ENCODE data around the gene TRIL. TPM values are rescaled to one million over a fixed set of nuclear protein-coding genes. Genes with fewer than 3 reads are reported as not detected.

Gene TRIL, protein sequence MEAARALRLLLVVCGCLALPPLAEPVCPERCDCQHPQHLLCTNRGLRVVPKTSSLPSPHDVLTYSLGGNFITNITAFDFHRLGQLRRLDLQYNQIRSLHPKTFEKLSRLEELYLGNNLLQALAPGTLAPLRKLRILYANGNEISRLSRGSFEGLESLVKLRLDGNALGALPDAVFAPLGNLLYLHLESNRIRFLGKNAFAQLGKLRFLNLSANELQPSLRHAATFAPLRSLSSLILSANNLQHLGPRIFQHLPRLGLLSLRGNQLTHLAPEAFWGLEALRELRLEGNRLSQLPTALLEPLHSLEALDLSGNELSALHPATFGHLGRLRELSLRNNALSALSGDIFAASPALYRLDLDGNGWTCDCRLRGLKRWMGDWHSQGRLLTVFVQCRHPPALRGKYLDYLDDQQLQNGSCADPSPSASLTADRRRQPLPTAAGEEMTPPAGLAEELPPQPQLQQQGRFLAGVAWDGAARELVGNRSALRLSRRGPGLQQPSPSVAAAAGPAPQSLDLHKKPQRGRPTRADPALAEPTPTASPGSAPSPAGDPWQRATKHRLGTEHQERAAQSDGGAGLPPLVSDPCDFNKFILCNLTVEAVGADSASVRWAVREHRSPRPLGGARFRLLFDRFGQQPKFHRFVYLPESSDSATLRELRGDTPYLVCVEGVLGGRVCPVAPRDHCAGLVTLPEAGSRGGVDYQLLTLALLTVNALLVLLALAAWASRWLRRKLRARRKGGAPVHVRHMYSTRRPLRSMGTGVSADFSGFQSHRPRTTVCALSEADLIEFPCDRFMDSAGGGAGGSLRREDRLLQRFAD
- total RNA-seq, result not detected

DNA sequence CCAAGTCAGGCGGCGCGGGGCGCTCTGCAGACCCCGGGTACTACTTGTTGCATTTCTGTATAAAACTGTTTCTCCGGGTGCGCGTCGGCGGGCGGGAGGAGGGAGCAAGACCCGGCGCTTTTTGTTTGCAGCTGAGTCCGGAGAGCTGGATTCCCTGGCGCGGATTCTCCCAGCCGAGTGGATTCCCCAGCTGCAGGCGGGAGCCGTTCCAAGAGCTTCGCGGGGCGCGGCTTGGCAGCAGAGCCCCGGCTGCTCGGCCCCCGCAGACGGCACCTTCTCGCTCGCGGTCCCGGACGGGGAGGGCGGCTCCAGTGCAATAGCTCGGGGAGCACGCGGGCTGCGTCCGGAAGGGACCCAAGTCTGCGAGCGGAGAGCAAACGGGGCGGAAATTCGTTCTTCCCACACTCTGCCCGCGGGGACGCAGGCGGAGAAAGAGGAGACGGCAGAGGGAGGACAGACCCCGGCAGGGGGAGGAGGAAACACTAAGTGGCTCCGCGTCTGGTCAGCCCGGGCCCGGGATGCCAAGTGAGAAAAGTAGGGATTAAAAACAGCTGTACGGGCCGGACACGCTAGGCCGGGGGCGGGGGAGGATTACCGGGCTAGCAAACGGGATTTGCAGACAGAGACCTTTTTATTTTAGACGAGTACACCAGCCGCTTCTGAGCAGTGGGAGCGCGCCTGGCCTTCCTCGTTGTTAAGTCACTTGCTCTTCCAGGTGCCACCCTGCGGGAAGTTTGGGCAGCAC is at the start of gene TRIL:
Gene TRIL, minus strand, starts transcription at position 96 of the 745 bp plus-strand sequence. CDS start 284 bp downstream, outside the sequence.
- H3K9me3 Mint-ChIP-seq, result no peaks in the 10 kb centered on the region
- H3K4me1 Mint-ChIP-seq (ENCODE audit: low read depth), result peaks cover 5% of the 10 kb centered on the region
- peaks cover 66% of the 10 kb centered on the region for H3K27me3 Mint-ChIP-seq (ENCODE audit: low read depth)
- ATAC-seq (replicated peaks in 1 of 2) (no peak), DNase-seq (peak in 1 of 2 donors; percentile 11)
- H3K27ac Mint-ChIP-seq, result peak within 1 kb of the TSS; percentile 42
- H3K4me3 Mint-ChIP-seq, result peak within 1 kb of the TSS; percentile 62 to 70
- no peaks in the 10 kb centered on the region for H3K36me3 Mint-ChIP-seq (ENCODE audit: insufficient read depth in 2 of 2)

DNA sequence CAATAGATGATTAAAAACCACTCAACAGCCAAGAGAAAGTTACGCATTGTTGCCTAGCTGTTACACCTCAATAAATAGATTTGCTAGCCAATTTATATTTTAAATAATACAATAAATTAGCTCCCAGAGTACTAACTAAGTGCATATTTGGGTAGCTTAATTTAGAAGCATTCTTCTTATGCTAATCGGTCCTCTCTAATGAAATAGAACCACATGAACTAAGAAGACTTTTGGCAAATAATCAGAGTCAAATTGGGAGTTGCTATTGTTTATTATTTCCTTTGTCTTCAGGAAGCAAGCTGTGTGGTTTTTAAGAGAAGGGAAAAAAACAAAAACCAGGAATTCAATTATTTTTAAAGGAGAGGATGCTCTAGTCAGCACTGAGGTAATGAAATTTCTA is 49.0 kb upstream of the TRIL start:
- Mint-ChIP-seq H3K36me3 (ENCODE audit: insufficient read depth in 2 of 2) (no peaks in the 10 kb centered on the region), H3K4me1 (ENCODE audit: low read depth) (no peaks in the 10 kb centered on the region), H3K27ac (no peak overlapping the region), H3K9me3 (no peaks in the 10 kb centered on the region), H3K27me3 (ENCODE audit: low read depth) (peaks cover 6% of the 10 kb centered on the region), H3K4me3 (no peak overlapping the region)
- no peak for DNase-seq
- ATAC-seq (replicated peaks in 1 of 2), result no peak

DNA sequence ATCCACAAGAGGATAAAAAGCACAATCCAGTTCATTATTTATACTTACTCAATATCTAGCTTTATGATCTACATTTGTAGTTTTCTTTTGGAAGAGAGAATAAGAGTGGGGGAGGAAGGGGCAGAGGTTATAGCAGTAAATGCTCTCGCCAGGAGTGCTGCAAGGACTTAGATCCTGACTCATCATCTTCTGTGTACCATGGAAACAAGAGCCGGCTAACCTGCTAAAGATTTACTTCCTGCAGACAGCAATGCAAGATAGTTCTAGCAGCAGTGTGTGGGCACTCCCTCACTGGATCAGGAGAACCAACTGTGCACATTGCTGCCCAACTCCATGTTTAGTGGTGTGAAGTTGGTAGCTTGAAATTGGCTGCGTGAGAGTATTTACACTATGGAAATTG is 47.7 kb upstream of the TRIL start:
- no peaks in the 10 kb centered on the region for H3K9me3 Mint-ChIP-seq
- no peak for ATAC-seq (replicated peaks in 1 of 2)
- no peaks in the 10 kb centered on the region for H3K4me1 Mint-ChIP-seq (ENCODE audit: low read depth)

DNA sequence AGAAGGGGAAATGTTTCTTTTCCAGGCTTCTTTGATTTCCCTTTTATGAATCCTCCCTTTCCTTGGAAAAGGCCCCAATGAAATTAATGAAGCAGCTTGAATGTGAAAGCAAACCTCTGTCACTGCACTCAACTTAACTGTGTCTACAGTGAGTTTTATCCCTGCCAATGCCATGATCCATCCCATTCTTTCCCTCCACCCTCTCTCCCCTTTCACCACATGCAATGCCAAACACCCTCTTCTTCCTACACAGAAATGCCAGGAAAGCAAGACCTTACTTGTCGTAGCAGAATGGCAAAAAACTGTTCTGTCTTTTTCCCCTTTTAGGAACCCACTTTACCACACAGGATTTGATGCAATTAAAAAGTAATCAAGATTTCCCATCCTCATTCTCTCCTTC is 47.3 kb upstream of the TRIL start:
- DNase-seq, result no peak
- Mint-ChIP-seq H3K27ac (no peak overlapping the region), H3K4me1 (ENCODE audit: low read depth) (no peaks in the 10 kb centered on the region), H3K9me3 (no peaks in the 10 kb centered on the region), H3K27me3 (ENCODE audit: low read depth) (peaks cover 12% of the 10 kb centered on the region), H3K4me3 (no peak overlapping the region), H3K36me3 (ENCODE audit: insufficient read depth in 2 of 2) (no peaks in the 10 kb centered on the region)
- no peak for ATAC-seq (replicated peaks in 1 of 2)

More for the DNA sequence above, 47.7 kb upstream of the TRIL start:
- DNase-seq, result no peak
- Mint-ChIP-seq H3K36me3 (ENCODE audit: insufficient read depth in 2 of 2) (no peaks in the 10 kb centered on the region), H3K27me3 (ENCODE audit: low read depth) (peaks cover 8% of the 10 kb centered on the region), H3K4me3 (no peak overlapping the region), H3K27ac (no peak overlapping the region)

DNA sequence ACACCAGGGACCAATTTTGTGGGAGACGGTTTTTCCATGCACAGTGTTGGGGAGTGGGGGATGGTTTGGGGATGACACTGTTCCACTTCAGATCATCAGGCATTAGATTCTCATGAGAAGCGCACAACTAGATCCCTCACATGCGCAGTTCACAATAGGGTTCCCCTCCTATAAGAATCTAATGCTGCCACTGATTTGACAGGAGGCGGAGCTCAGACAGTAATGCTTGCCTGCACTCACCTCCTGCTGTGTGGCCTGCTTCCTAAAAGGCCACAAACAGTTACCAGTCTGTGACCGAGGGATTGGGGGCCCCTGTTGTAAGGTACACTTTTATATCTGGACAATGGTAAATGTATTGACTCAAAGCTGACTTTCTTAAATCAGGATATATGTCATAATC is 45.6 kb upstream of the TRIL start:
- Mint-ChIP-seq H3K4me1 (ENCODE audit: low read depth) (no peaks in the 10 kb centered on the region), H3K36me3 (ENCODE audit: insufficient read depth in 2 of 2) (no peaks in the 10 kb centered on the region), H3K27ac (no peak overlapping the region), H3K4me3 (no peak overlapping the region), H3K9me3 (no peaks in the 10 kb centered on the region), H3K27me3 (ENCODE audit: low read depth) (peaks cover 12% of the 10 kb centered on the region)
- DNase-seq (no peak), ATAC-seq (replicated peaks in 1 of 2) (no peak)

DNA sequence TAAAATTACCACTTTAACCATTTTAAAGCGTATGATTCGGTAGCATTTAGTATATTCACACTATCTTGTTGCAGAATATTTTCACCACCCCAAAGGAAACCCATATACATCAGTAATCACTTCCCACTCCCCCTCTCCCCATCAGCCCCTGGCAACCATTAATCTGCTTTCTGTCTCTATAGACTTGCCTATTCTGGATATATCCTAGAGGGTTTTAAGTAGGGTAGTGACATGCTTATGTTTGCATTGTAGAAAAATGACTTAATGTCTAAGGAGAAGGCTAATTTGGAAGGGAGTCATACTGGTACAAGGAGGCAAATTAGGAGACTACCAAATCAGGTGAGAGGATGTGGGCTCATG is 42.6 kb upstream of the TRIL start:
- Mint-ChIP-seq H3K27me3 (ENCODE audit: low read depth) (peaks cover 7% of the 10 kb centered on the region), H3K4me3 (no peak overlapping the region), H3K27ac (no peak overlapping the region), H3K36me3 (ENCODE audit: insufficient read depth in 2 of 2) (no peaks in the 10 kb centered on the region), H3K4me1 (ENCODE audit: low read depth) (no peaks in the 10 kb centered on the region), H3K9me3 (no peaks in the 10 kb centered on the region)
- ATAC-seq (replicated peaks in 1 of 2) (no peak), DNase-seq (no peak)

DNA sequence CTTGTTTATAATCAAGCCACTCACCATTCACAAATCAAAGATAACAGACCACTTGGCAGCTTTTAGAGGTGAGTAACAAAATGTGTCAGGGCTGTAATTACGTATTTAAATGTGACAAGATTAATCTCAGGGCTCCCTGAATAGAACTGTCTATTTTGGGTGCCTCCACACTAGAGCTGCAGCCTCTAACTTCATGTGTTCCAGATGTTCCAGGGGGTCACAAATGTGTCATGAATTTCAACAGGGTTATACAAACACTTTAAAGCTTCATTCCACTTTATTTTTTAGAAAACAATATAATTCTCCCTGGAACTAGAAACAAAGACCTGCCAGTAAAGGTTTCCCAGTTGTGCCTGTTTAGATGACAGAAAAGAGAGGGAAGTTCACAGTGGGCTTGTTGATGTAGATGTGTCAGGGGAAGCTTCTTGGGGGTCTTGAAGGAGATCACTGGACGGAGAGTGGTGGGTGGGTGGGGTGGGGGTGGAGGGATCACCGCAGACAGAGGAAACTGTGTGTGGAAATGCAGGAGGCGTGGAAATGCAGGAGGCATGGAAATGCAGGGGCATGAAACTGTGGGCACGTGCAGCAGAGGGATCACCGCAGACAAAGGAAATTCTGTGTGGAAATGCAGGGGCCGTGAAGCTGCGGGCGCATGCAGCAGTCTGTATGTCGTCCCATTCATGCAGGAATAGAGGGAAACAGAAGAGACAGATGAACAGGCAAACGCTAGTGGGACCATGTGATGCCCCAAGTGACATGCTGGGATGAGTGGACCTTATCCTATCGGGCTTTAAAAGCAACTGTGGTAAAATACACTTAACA is 42.0 kb upstream of the TRIL start:
- H3K9me3 Mint-ChIP-seq, result no peaks in the 10 kb centered on the region
- ATAC-seq (replicated peaks in 1 of 2) (no peak), DNase-seq (no peak)
- H3K36me3 Mint-ChIP-seq (ENCODE audit: insufficient read depth in 2 of 2), result no peaks in the 10 kb centered on the region
- no peaks in the 10 kb centered on the region for H3K4me1 Mint-ChIP-seq (ENCODE audit: low read depth)
- H3K27ac Mint-ChIP-seq, result no peak overlapping the region
- H3K4me3 Mint-ChIP-seq, result no peak overlapping the region
- H3K27me3 Mint-ChIP-seq (ENCODE audit: low read depth), result peaks cover 7% of the 10 kb centered on the region

DNA sequence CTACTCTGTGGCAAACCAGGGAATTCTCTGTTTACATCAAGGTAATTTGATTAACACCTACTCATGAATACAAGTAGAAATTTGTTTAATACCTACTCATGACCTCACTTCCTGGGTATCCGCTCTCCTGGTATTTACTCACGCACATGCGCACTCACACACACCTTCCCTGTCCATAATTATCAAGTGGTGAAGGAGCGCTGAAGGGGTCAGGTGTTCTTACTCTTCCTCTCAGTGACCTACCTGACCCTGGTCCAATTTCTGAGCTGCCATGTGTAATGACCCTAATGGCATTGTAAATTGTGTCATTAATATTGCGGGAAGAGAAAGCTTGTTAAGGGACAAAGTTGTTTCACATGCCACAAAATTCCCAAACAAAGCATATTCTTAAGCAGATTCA is 41.3 kb upstream of the TRIL start:
- Mint-ChIP-seq H3K27ac (no peak overlapping the region), H3K36me3 (ENCODE audit: insufficient read depth in 2 of 2) (no peaks in the 10 kb centered on the region), H3K4me1 (ENCODE audit: low read depth) (no peaks in the 10 kb centered on the region), H3K9me3 (no peaks in the 10 kb centered on the region), H3K27me3 (ENCODE audit: low read depth) (peaks cover 7% of the 10 kb centered on the region), H3K4me3 (no peak overlapping the region)
- ATAC-seq (replicated peaks in 1 of 2) (no peak), DNase-seq (no peak)

DNA sequence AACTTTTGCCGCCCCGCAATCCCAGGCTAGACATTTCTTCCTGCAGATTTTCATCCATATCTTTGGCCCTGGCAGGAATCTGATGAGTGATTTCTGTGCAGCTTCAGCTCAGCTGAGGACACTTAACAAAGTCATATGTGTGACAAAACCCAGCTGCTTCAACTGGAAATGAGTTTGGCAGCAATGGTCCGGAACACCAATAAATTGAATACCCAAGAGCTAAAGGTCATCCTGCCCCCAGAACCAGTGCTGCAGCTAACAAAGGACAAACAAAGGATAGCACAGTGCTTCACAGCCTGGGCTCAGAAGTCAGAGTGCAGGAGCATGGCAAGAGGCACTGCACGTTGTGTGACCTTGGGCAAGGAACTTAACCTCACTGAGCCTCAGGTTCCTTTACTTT is 40.0 kb upstream of the TRIL start:
- H3K27ac Mint-ChIP-seq, result no peak overlapping the region
- ATAC-seq (replicated peaks in 1 of 2) (no peak), DNase-seq (no peak)
- H3K27me3 Mint-ChIP-seq (ENCODE audit: low read depth), result peaks cover 7% of the 10 kb centered on the region
- no peak overlapping the region for H3K4me3 Mint-ChIP-seq
- H3K9me3 Mint-ChIP-seq, result no peaks in the 10 kb centered on the region
- H3K36me3 Mint-ChIP-seq (ENCODE audit: insufficient read depth in 2 of 2), result no peaks in the 10 kb centered on the region
- no peaks in the 10 kb centered on the region for H3K4me1 Mint-ChIP-seq (ENCODE audit: low read depth)

DNA sequence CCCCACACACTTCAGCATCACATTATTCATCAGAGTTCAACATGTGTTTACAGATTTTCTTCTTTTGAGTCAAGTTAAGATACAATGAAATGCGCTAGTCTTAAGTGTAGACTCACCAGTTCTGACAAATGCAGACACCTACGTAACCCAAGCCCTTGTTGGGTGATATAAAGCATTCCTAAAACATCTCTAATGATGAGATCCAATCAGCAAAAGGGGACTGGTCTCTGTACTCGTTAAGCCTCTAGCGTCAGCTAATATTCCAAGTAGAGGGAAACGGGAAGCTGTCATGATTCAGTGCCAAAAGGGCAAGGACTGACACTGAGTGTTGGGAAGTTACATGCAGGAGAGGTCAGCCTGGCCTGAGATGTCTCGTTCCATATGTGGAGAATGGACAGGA is 38.7 kb upstream of the TRIL start:
- H3K9me3 Mint-ChIP-seq, result no peaks in the 10 kb centered on the region
- no peaks in the 10 kb centered on the region for H3K4me1 Mint-ChIP-seq (ENCODE audit: low read depth)
- ATAC-seq (replicated peaks in 1 of 2), result no peak
- no peak overlapping the region for H3K4me3 Mint-ChIP-seq
- DNase-seq, result no peak
- no peak overlapping the region for H3K27ac Mint-ChIP-seq
- peaks cover 7% of the 10 kb centered on the region for H3K27me3 Mint-ChIP-seq (ENCODE audit: low read depth)
- H3K36me3 Mint-ChIP-seq (ENCODE audit: insufficient read depth in 2 of 2), result no peaks in the 10 kb centered on the region

DNA sequence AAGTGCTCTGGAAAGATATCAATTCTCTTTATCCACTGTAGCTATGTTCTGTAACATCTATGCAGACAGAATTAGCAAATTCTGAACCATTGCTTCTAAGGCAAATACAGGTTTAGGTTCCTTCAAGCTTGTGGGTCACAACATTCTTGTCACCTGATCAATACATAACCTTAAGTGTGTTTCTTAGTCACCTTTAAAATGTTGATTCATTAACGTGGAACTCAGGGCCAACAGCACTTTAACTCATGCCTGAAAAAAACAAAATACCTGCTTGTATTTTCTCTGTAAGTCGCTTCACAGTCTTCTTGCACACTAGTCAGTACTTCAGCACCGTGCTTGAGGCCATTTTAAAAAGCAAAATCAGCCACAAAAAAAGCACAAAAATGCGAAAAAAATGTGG is 35.2 kb upstream of the TRIL start:
- Mint-ChIP-seq H3K36me3 (ENCODE audit: insufficient read depth in 2 of 2) (no peaks in the 10 kb centered on the region), H3K4me1 (ENCODE audit: low read depth) (no peaks in the 10 kb centered on the region), H3K27ac (no peak overlapping the region), H3K9me3 (no peaks in the 10 kb centered on the region), H3K4me3 (no peak overlapping the region), H3K27me3 (ENCODE audit: low read depth) (peaks cover 10% of the 10 kb centered on the region)
- DNase-seq, result no peak
- ATAC-seq (replicated peaks in 1 of 2), result no peak

DNA sequence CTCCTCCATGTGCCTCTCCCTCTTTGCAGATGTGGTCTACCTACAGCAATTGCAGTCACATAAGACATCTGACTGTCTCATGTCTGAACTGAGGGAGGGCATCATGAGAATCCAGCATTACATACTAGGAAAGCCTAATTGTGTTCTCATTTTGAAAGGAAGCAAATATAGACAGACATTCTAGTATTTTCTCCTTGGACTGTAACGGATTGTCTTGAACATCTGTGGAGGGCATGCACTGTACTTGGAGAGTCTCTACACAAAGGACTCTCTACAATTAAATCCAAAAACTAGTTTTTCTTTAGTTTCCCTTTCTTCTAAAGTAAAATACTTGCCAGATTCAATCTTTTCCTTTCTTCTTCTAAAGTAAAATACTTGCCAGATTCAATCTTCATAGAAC is 34.7 kb upstream of the TRIL start:
- H3K4me1 Mint-ChIP-seq (ENCODE audit: low read depth), result no peaks in the 10 kb centered on the region
- H3K27me3 Mint-ChIP-seq (ENCODE audit: low read depth), result peaks cover 15% of the 10 kb centered on the region
- no peaks in the 10 kb centered on the region for H3K36me3 Mint-ChIP-seq (ENCODE audit: insufficient read depth in 2 of 2)
- H3K27ac Mint-ChIP-seq, result no peak overlapping the region
- no peak overlapping the region for H3K4me3 Mint-ChIP-seq
- H3K9me3 Mint-ChIP-seq, result no peaks in the 10 kb centered on the region
- DNase-seq (no peak), ATAC-seq (replicated peaks in 1 of 2) (no peak)
